CD14-positive monocyte (primary cell): Measurements from ENCODE around the gene CCL5. TPM values are rescaled to one million over a fixed set of nuclear protein-coding genes. Genes with fewer than 3 reads are reported as not detected.

Source experiments
- DNase-seq, 3 donors: peaks; one replicate each; pipeline ENCODE4 v3.0.0-alpha.2; 2011 to 2022
- H2AFZ ChIP-seq: 2 replicates; pipeline ENCODE4 v1.6.0; 2012; ENCODE audit warnings: mild to moderate bottlenecking, low read depth, low read length, inconsistent platforms; ENCODE audit not compliant: insufficient read depth, poor library complexity, severe bottlenecking
- H3K27ac ChIP-seq, 2 donors: 1 replicate in 1 of 2; 2 replicates in 1 of 2; pipeline ENCODE4 v1.5.1; 2012 to 2013; ENCODE audit warnings: low read length in 2 of 2, control low read depth in 1 of 2, inconsistent platforms in 1 of 2, low read depth in 1 of 2, mild to moderate bottlenecking in 1 of 2
- H3K27me3 ChIP-seq, 2 donors: one replicate each; pipeline versions ENCODE4 v1.6.0 to v1.6.1; 2011 to 2013; ENCODE audit warnings: low read length in 2 of 2; ENCODE audit not compliant: control insufficient read depth in 2 of 2, insufficient read depth in 2 of 2
- H3K36me3 ChIP-seq, 2 donors: replicated peaks in 1 of 2; 1 replicate in 1 of 2; 2 replicates in 1 of 2; pipeline versions ENCODE4 v1.5.1 to v1.6.1; 2012 to 2013; ENCODE audit warnings: low read length in 2 of 2, control low read depth in 1 of 2, inconsistent platforms in 1 of 2, mild to moderate bottlenecking in 1 of 2; ENCODE audit not compliant: insufficient read depth in 2 of 2, control insufficient read depth in 1 of 2
- H3K4me1 ChIP-seq, 2 donors: 1 replicate in 1 of 2; 2 replicates in 1 of 2; pipeline versions ENCODE4 v1.5.1 to v1.6.1; 2012 to 2013; ENCODE audit warnings: low read length in 2 of 2, control low read depth in 1 of 2, inconsistent platforms in 1 of 2, mild to moderate bottlenecking in 1 of 2, moderate library complexity in 1 of 2; ENCODE audit not compliant: insufficient read depth in 2 of 2, control insufficient read depth in 1 of 2
- H3K4me2 ChIP-seq: replicated peaks from 2 replicates; pipeline ENCODE3; 2012; ENCODE audit warnings: low read length, moderate library complexity, mild to moderate bottlenecking; ENCODE audit not compliant: poor library complexity, severe bottlenecking; ENCODE audit errors: extremely low read depth
- H3K4me3 ChIP-seq, 3 experiments: fragments of 200-600 bp in 1 of 3; sonication (generic) in 1 of 3; replicated peaks in 1 of 3; 1 replicate in 2 of 3; 2 replicates in 1 of 3; pipeline ENCODE4 v1.5.1; 2011 to 2013; ENCODE audit warnings: low read length in 3 of 3, mild to moderate bottlenecking in 3 of 3, control low read depth in 2 of 3, low read depth in 2 of 3, inconsistent platforms in 1 of 3, moderate library complexity in 1 of 3
- H3K79me2 ChIP-seq: 2 replicates; pipeline ENCODE4 v1.6.0; 2012; ENCODE audit warnings: mild to moderate bottlenecking, control low read depth, inconsistent platforms, low read length, moderate library complexity; ENCODE audit not compliant: insufficient read depth
- H3K9ac ChIP-seq: 2 replicates; pipeline ENCODE4 v1.6.0; 2017; ENCODE audit warnings: low read length, mild to moderate bottlenecking; ENCODE audit not compliant: insufficient read depth, poor library complexity, severe bottlenecking
- H3K9me3 ChIP-seq, 2 donors: replicated peaks in 1 of 2; 1 replicate in 1 of 2; 2 replicates in 1 of 2; pipeline versions ENCODE4 v1.5.1 to v1.6.1; 2012 to 2013; ENCODE audit warnings: low read length in 2 of 2, control low read depth in 1 of 2; ENCODE audit not compliant: control insufficient read depth in 1 of 2, insufficient read depth in 1 of 2
- H4K20me1 ChIP-seq: 2 replicates; pipeline ENCODE4 v1.6.0; 2012; ENCODE audit warnings: mild to moderate bottlenecking, low read length, control low read depth, moderate library complexity; ENCODE audit not compliant: insufficient read depth
- H3K27ac Mint-ChIP-seq, 7 donors: one replicate each; pipeline ENCODE4 v1.8.0; 2020; ENCODE audit warnings: mild to moderate bottlenecking in 7 of 7, mixed read lengths in 7 of 7, moderate library complexity in 6 of 7, inconsistent platforms in 2 of 7
- H3K27me3 Mint-ChIP-seq, 3 donors: one replicate each; pipeline ENCODE4 v1.8.0; 2021 to 2022; ENCODE audit warnings: low read depth in 3 of 3, mild to moderate bottlenecking in 3 of 3, mixed read lengths in 3 of 3, moderate library complexity in 3 of 3, inconsistent platforms in 1 of 3
- H3K36me3 Mint-ChIP-seq, 2 donors: one replicate each; pipeline ENCODE4 v1.8.0; 2020; ENCODE audit warnings: mixed read lengths in 2 of 2, inconsistent platforms in 1 of 2, mild to moderate bottlenecking in 1 of 2
- H3K4me1 Mint-ChIP-seq: one replicate; pipeline ENCODE4 v1.8.0; 2020; ENCODE audit warnings: mild to moderate bottlenecking, mixed read lengths
- H3K4me3 Mint-ChIP-seq, 2 donors: one replicate each; pipeline ENCODE4 v1.8.0; 2020; ENCODE audit warnings: mild to moderate bottlenecking in 2 of 2, mixed read lengths in 2 of 2, moderate library complexity in 1 of 2
- H3K9me3 Mint-ChIP-seq, 7 donors: one replicate each; pipeline ENCODE4 v1.8.0; 2020 to 2022; ENCODE audit warnings: mixed read lengths in 7 of 7, mild to moderate bottlenecking in 6 of 7, moderate library complexity in 6 of 7, inconsistent platforms in 2 of 7
- CTCF ChIP-seq: fragments of 200-600 bp; IDR thresholded peaks from one replicate; pipeline ENCODE4 v1.8.0; 2022; ENCODE audit warnings: antibody characterized with exemption, mild to moderate bottlenecking
- WGBS: methylation state at CpG from one replicate; pipeline ENCODE4 v1.1.5; 2013; ENCODE audit warnings: missing lambda C conversion rate; ENCODE audit not compliant: insufficient coverage; 5-methylcytosine and 5-hydroxymethylcytosine counted together
- intact Hi-C, 2 donors: fragments of 100-400 bp; cut with micrococcal nuclease; formaldehyde crosslinking; loops; one replicate each; pipeline versions ENCODE4 v1.15.0 to v1.15.1; 2023
- polyA plus RNA-seq, 3 donors: library from polyadenylated mRNA; depleted of rRNA in 1 of 3; unstranded in 2 of 3; stranded (reverse) in 1 of 3; fragments of 300-500 nt in 2 of 3; fragments of >200 nt in 1 of 3; fragmentation: Illumina TruSeq in 2 of 3; gene quantifications; 1 replicate in 2 of 3; 2 replicates in 1 of 3; pipeline ENCODE4 v1.2.3, GENCODE V29; 2012 to 2021

CCL5 gene
- polyA plus RNA-seq, 3 donors, result 0.95 to 6.8 (median 2.8) TPM

GRCh38 chr17:35906191-35906925 lies 26.2 kb upstream of the CCL5 start:
- Histone ChIP-seq H3K4me2 (no peak overlapping the region), H3K4me3 (no peak overlapping the region), H3K9ac (no peak overlapping the region), H2AFZ (no peak overlapping the region), H3K36me3 (no peaks in the 10 kb centered on the region), H3K27me3 (no peaks in the 10 kb centered on the region), H3K4me1 (no peaks in the 10 kb centered on the region), H3K79me2 (no peaks in the 10 kb centered on the region), H3K27ac (no peak overlapping the region), H3K9me3 (no peaks in the 10 kb centered on the region), H4K20me1 (no peaks in the 10 kb centered on the region)
- peaks cover 0 to 3% (median 0%) of the 10 kb centered on the region in 3 donors for H3K27me3 Mint-ChIP-seq
- H3K36me3 Mint-ChIP-seq, result no peaks in the 10 kb centered on the region
- intact Hi-C loops, result no loop called here
- H3K9me3 Mint-ChIP-seq, result no peaks in the 10 kb centered on the region
- H3K4me1 Mint-ChIP-seq, result no peaks in the 10 kb centered on the region
- 94% methylated on average over 3 of the region's 5 CpGs for WGBS
- DNase-seq, result no peak
- H3K27ac Mint-ChIP-seq, result no peak overlapping the region
- TF ChIP-seq CTCF, result no peak
- H3K4me3 Mint-ChIP-seq, result no peak overlapping the region

GRCh38 chr17:35903451-35903850 lies 23.3 kb upstream of the CCL5 start:
- intact Hi-C loops, result no loop called here
- Histone ChIP-seq H3K4me1 (peaks cover 7 to 15% of the 10 kb centered on the region in 2 donors), H3K9me3 (no peaks in the 10 kb centered on the region), H3K27me3 (no peaks in the 10 kb centered on the region), H2AFZ (no peak overlapping the region), H4K20me1 (no peaks in the 10 kb centered on the region), H3K79me2 (no peaks in the 10 kb centered on the region), H3K9ac (no peak overlapping the region), H3K27ac (no peak overlapping the region), H3K36me3 (no peaks in the 10 kb centered on the region), H3K4me3 (no peak overlapping the region), H3K4me2 (no peak overlapping the region)
- no peak for TF ChIP-seq CTCF
- Mint-ChIP-seq H3K27ac (no peak overlapping the region), H3K36me3 (peaks cover 0 to 3% of the 10 kb centered on the region in 2 donors), H3K27me3 (peaks cover 0 to 3% (median 3%) of the 10 kb centered on the region in 3 donors), H3K4me1 (peaks cover 14% of the 10 kb centered on the region), H3K9me3 (no peaks in the 10 kb centered on the region), H3K4me3 (no peak overlapping the region)
- WGBS, result 20% methylated on average over 2 of the region's 5 CpGs
- no peak for DNase-seq
